NK-92 (cell line): ENCODE measurements around the gene ACTBL2.
"Not testable (repeated sequence)": the region's sequence is repeated elsewhere in the genome, so short reads cannot be mapped to it uniquely, and the experiment has no call there.

ENCODE experiments used
- DNase-seq: peaks from one replicate; lab custom pipeline; 2025; ENCODE audit not compliant: unreplicated experiment; lab: John Stamatoyannopoulos, UW

The ACTBL2 gene

GRCh38 chr5:57482671-57483106 is at the start of gene ACTBL2:
ACTBL2 (minus strand) TSS chr5:57482811; CDS start chr5:57482707, 104 bp downstream.
- DNase-seq, result no peak

- no peak for DNase-seq
Observed at GRCh38 chr5:57531333-57531732, 48.7 kb upstream of the ACTBL2 start.

- DNase-seq, result no peak
Observed at GRCh38 chr5:57529864-57530263, 47.3 kb upstream of the ACTBL2 start.

- DNase-seq, result no peak
Observed at GRCh38 chr5:57527870-57528269, 45.3 kb upstream of the ACTBL2 start.

- no peak for DNase-seq
Observed at GRCh38 chr5:57524348-57525060, 41.9 kb upstream of the ACTBL2 start.

- not testable (repeated sequence) for DNase-seq
Observed at GRCh38 chr5:57522477-57522876, 39.9 kb upstream of the ACTBL2 start.

GRCh38 chr5:57518415-57518814 is 35.8 kb upstream of the ACTBL2 start:
- not testable (repeated sequence) for DNase-seq

GRCh38 chr5:57517250-57517649 is 34.6 kb upstream of the ACTBL2 start:
- no peak for DNase-seq

GRCh38 chr5:57513785-57514184 is 31.2 kb upstream of the ACTBL2 start:
- DNase-seq, result no peak

GRCh38 chr5:57511321-57511720 is 28.7 kb upstream of the ACTBL2 start:
- no peak for DNase-seq

GRCh38 chr5:57509501-57510260 is 27.1 kb upstream of the ACTBL2 start:
- DNase-seq, result no peak

- DNase-seq, result no peak
Observed at GRCh38 chr5:57508211-57508610, 25.6 kb upstream of the ACTBL2 start.

- DNase-seq, result no peak
Observed at GRCh38 chr5:57505272-57506200, 22.9 kb upstream of the ACTBL2 start.

- no peak for DNase-seq
Observed at GRCh38 chr5:57504357-57504756, 21.7 kb upstream of the ACTBL2 start.

GRCh38 chr5:57503433-57503832 is 20.8 kb upstream of the ACTBL2 start:
- DNase-seq, result no peak

- DNase-seq, result no peak
Observed at GRCh38 chr5:57501414-57502201, 19.0 kb upstream of the ACTBL2 start.

- no peak for DNase-seq
Observed at GRCh38 chr5:57499262-57500050, 16.8 kb upstream of the ACTBL2 start.

GRCh38 chr5:57497733-57498132 is 15.1 kb upstream of the ACTBL2 start:
- DNase-seq, result no peak

- DNase-seq, result no peak
Observed at GRCh38 chr5:57495285-57496086, 12.9 kb upstream of the ACTBL2 start.
